Mucosa of stomach (tissue), 1 donor: ENCODE results near the gene POLD1.

Experiments used
- H3K27me3 ChIP-seq: one replicate; pipeline ENCODE4 v1.7.0; 2013; ENCODE audit warnings: mild to moderate bottlenecking, low read length; ENCODE audit not compliant: control insufficient read depth, insufficient read depth
- H3K36me3 ChIP-seq: one replicate; pipeline ENCODE4 v1.7.0; 2013; ENCODE audit warnings: low read length; ENCODE audit not compliant: control insufficient read depth, insufficient read depth
- H3K4me1 ChIP-seq: one replicate; pipeline ENCODE4 v1.7.0; 2013; ENCODE audit warnings: mild to moderate bottlenecking, low read length; ENCODE audit not compliant: control insufficient read depth, insufficient read depth
- H3K4me3 ChIP-seq: one replicate; pipeline ENCODE4 v1.7.0; 2013; ENCODE audit warnings: low read length
- H3K9ac ChIP-seq: one replicate; pipeline ENCODE4 v1.7.0; 2013; ENCODE audit warnings: mild to moderate bottlenecking, low read length, moderate library complexity
- H3K9me3 ChIP-seq: one replicate; pipeline ENCODE4 v1.7.0; 2013; ENCODE audit warnings: mild to moderate bottlenecking, low read length, moderate library complexity; ENCODE audit not compliant: control insufficient read depth
- donor health status: Pancreatic carcinoma.

POLD1 gene

GRCh38 chr19:50459638-50460037 lies 75.5 kb downstream of the POLD1 start:
- H3K27me3 ChIP-seq: peaks cover 40% of the 10 kb centered on the region
- no peaks in the 10 kb centered on the region for H3K9me3 ChIP-seq
- H3K36me3 ChIP-seq: no peaks in the 10 kb centered on the region
- H3K4me3 ChIP-seq: no peak overlapping the region
- no peaks in the 10 kb centered on the region for H3K4me1 ChIP-seq
- H3K9ac ChIP-seq: no peak overlapping the region

GRCh38 chr19:50460161-50460765 lies 76.1 kb downstream of the POLD1 start:
- Histone ChIP-seq H3K9ac (no peak overlapping the region), H3K27me3 (peaks cover 40% of the 10 kb centered on the region), H3K4me1 (no peaks in the 10 kb centered on the region), H3K4me3 (no peak overlapping the region), H3K9me3 (no peaks in the 10 kb centered on the region), H3K36me3 (no peaks in the 10 kb centered on the region)

- no peaks in the 10 kb centered on the region for H3K4me1 ChIP-seq
- H3K9ac ChIP-seq: no peak overlapping the region
- H3K9me3 ChIP-seq: no peaks in the 10 kb centered on the region
- H3K4me3 ChIP-seq: no peak overlapping the region
- H3K27me3 ChIP-seq: peaks cover 40% of the 10 kb centered on the region
- H3K36me3 ChIP-seq: no peaks in the 10 kb centered on the region
Observed at GRCh38 chr19:50461066-50461875, 77.1 kb downstream of the POLD1 start.

GRCh38 chr19:50462970-50463369 lies 78.8 kb downstream of the POLD1 start:
- H3K9me3 ChIP-seq: no peaks in the 10 kb centered on the region
- H3K9ac ChIP-seq: no peak overlapping the region
- no peak overlapping the region for H3K4me3 ChIP-seq
- peaks cover 36% of the 10 kb centered on the region for H3K27me3 ChIP-seq
- H3K36me3 ChIP-seq: no peaks in the 10 kb centered on the region
- peaks cover 9% of the 10 kb centered on the region for H3K4me1 ChIP-seq

- Histone ChIP-seq H3K27me3 (peaks cover 29% of the 10 kb centered on the region), H3K4me1 (peaks cover 9% of the 10 kb centered on the region), H3K4me3 (no peak overlapping the region), H3K9me3 (no peaks in the 10 kb centered on the region), H3K36me3 (no peaks in the 10 kb centered on the region), H3K9ac (no peak overlapping the region)
Observed at GRCh38 chr19:50464348-50464747, 80.2 kb downstream of the POLD1 start.

GRCh38 chr19:50465000-50465399 lies 80.9 kb downstream of the POLD1 start:
- H3K4me1 ChIP-seq: peaks cover 9% of the 10 kb centered on the region
- no peak overlapping the region for H3K4me3 ChIP-seq
- H3K36me3 ChIP-seq: no peaks in the 10 kb centered on the region
- H3K27me3 ChIP-seq: peaks cover 23% of the 10 kb centered on the region
- no peak overlapping the region for H3K9ac ChIP-seq
- no peaks in the 10 kb centered on the region for H3K9me3 ChIP-seq

- no peaks in the 10 kb centered on the region for H3K36me3 ChIP-seq
- H3K4me1 ChIP-seq: peaks cover 9% of the 10 kb centered on the region
- H3K27me3 ChIP-seq: peaks cover 13% of the 10 kb centered on the region
- no peak overlapping the region for H3K4me3 ChIP-seq
- H3K9me3 ChIP-seq: no peaks in the 10 kb centered on the region
- no peak overlapping the region for H3K9ac ChIP-seq
Observed at GRCh38 chr19:50465986-50466705, 82.0 kb downstream of the POLD1 start.

- Histone ChIP-seq H3K27me3 (peaks cover 8% of the 10 kb centered on the region), H3K4me3 (no peak overlapping the region), H3K4me1 (peaks cover 9% of the 10 kb centered on the region), H3K36me3 (no peaks in the 10 kb centered on the region), H3K9me3 (no peaks in the 10 kb centered on the region), H3K9ac (no peak overlapping the region)
Observed at GRCh38 chr19:50466706-50467039, 82.5 kb downstream of the POLD1 start.

- no peaks in the 10 kb centered on the region for H3K36me3 ChIP-seq
- no peaks in the 10 kb centered on the region for H3K9me3 ChIP-seq
- no peak overlapping the region for H3K9ac ChIP-seq
- peaks cover 6% of the 10 kb centered on the region for H3K27me3 ChIP-seq
- no peak overlapping the region for H3K4me3 ChIP-seq
- H3K4me1 ChIP-seq: peaks cover 9% of the 10 kb centered on the region
Observed at GRCh38 chr19:50467566-50467965, 83.4 kb downstream of the POLD1 start.
